Adrenal gland (tissue), 5 donors: Measurements from ENCODE around the gene GGN.

Source experiments
- CTCF ChIP-seq, 6 experiments: fragments of 450-650 bp in 4 of 6; fragments of 200-600 bp in 2 of 6; sonication (generic) in 1 of 6; IDR thresholded peaks; 1 replicate in 5 of 6; 2 replicates in 1 of 6; pipeline versions ENCODE4 v1.5.1 to v1.8.0; 2016 to 2021; ENCODE audit warnings: antibody characterized with exemption in 6 of 6, mild to moderate bottlenecking in 2 of 6, moderate library complexity in 1 of 6
- POLR2A ChIP-seq, 2 donors: fragments of 450-650 bp; IDR thresholded peaks; one replicate each; pipeline ENCODE4 v1.6.1; 2017; ENCODE audit warnings: antibody characterized with exemption in 2 of 2, mild to moderate bottlenecking in 2 of 2, moderate library complexity in 1 of 2
- donor health status: DM: no; HTN: no; CAD: no.

- TF ChIP-seq CTCF (IDR thresholded peaks at IDR 0.05) (no peak), POLR2A (IDR thresholded peaks at IDR 0.05) (no peak)
These were observed 14.8 kb upstream of the GGN start for GRCh38 chr19:38402623-38402966.
